ENCODE results near the gene C2CD2. TPM values are rescaled to one million over a fixed set of nuclear protein-coding genes. Genes with fewer than 3 reads are reported as not detected.

Gene C2CD2
- total and polyA plus RNA-seq, 2 donors (not counting 1 experiment from before 2014, with no cell fraction given) = 20.3 to 22.3 TPM

DNA sequence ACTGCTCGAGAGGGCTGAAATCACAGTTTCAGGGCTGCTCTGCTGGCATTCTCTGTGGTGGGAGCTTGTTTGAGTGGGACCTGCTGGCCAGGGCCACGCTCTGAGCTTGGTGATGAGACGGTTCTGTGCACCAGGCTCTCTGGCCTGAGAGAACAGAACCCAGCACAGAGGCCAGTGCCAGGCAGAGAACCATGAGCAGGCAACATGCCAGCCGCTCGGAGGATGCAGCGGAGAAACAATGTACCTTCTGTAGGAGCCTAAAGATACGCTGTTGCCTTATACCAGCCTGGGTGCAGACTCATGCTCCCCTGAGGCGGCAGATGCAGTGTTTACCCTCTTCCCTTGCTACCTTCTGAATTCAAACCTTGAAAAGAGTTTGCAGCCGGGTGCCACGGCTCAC is 10.0 kb downstream of the C2CD2 start:
- Histone ChIP-seq H3K4me3 (replicated peaks in 1 of 4; ENCODE audit: control extremely low read depth in 1 of 4, insufficient read depth in 1 of 4, low read depth in 3 of 4, low read length in 4 of 4) (no peak overlapping the region), H3K27ac (ENCODE audit: insufficient read depth, low read length) (no peak overlapping the region), H2AFZ (ENCODE audit: low read length) (no peak overlapping the region), H3K4me2 (ENCODE audit: extremely low read depth, insufficient read depth, low read length) (no peak overlapping the region), H3K9me3 (ENCODE audit: control insufficient read depth, insufficient read depth, low read depth, low read length) (no peaks in the 10 kb centered on the region), H3K36me3 (ENCODE audit: control insufficient read depth, insufficient read depth, low read length) (peaks cover 2% of the 10 kb centered on the region), H3K9ac (ENCODE audit: insufficient read depth, low read length) (no peak overlapping the region), H4K20me1 (ENCODE audit: control insufficient read depth, extremely low read depth, insufficient read depth, low read length) (no peaks in the 10 kb centered on the region), H3K4me1 (ENCODE audit: control insufficient read depth, extremely low read depth, insufficient read depth, low read length) (peaks cover 5% of the 10 kb centered on the region), H3K27me3 (ENCODE audit: control insufficient read depth, insufficient read depth, low read length) (no peaks in the 10 kb centered on the region), H3K79me2 (ENCODE audit: control insufficient read depth, insufficient read depth, low read length) (peaks cover 13% of the 10 kb centered on the region)
- no peak for TF ChIP-seq EZH2 (IDR thresholded peaks at IDR 0.05; ENCODE audit: low read length, missing control alignments)
- TF ChIP-seq, protein P1, sequence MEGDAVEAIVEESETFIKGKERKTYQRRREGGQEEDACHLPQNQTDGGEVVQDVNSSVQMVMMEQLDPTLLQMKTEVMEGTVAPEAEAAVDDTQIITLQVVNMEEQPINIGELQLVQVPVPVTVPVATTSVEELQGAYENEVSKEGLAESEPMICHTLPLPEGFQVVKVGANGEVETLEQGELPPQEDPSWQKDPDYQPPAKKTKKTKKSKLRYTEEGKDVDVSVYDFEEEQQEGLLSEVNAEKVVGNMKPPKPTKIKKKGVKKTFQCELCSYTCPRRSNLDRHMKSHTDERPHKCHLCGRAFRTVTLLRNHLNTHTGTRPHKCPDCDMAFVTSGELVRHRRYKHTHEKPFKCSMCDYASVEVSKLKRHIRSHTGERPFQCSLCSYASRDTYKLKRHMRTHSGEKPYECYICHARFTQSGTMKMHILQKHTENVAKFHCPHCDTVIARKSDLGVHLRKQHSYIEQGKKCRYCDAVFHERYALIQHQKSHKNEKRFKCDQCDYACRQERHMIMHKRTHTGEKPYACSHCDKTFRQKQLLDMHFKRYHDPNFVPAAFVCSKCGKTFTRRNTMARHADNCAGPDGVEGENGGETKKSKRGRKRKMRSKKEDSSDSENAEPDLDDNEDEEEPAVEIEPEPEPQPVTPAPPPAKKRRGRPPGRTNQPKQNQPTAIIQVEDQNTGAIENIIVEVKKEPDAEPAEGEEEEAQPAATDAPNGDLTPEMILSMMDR (conservative IDR thresholded peaks at IDR 0.05 in 1 of 2, IDR thresholded peaks at IDR 0.05 in 1 of 2; ENCODE audit: low read depth in 1 of 2, low read length in 2 of 2) = no peak
- DNase-seq (ENCODE audit: low read depth in 2 of 2) = no peak

GRCh38 chr21:41942457-41942856 is 11.4 kb downstream of the C2CD2 start:
- Histone ChIP-seq H4K20me1 (ENCODE audit: control insufficient read depth, extremely low read depth, insufficient read depth, low read length) (no peaks in the 10 kb centered on the region), H3K79me2 (ENCODE audit: control insufficient read depth, insufficient read depth, low read length) (peaks cover 9% of the 10 kb centered on the region), H3K36me3 (ENCODE audit: control insufficient read depth, insufficient read depth, low read length) (peaks cover 2% of the 10 kb centered on the region), H3K4me1 (ENCODE audit: control insufficient read depth, extremely low read depth, insufficient read depth, low read length) (no peaks in the 10 kb centered on the region), H3K9ac (ENCODE audit: insufficient read depth, low read length) (no peak overlapping the region), H3K27ac (ENCODE audit: insufficient read depth, low read length) (no peak overlapping the region), H2AFZ (ENCODE audit: low read length) (no peak overlapping the region), H3K9me3 (ENCODE audit: control insufficient read depth, insufficient read depth, low read depth, low read length) (no peaks in the 10 kb centered on the region), H3K4me3 (replicated peaks in 1 of 4; ENCODE audit: control extremely low read depth in 1 of 4, insufficient read depth in 1 of 4, low read depth in 3 of 4, low read length in 4 of 4) (no peak overlapping the region), H3K4me2 (ENCODE audit: extremely low read depth, insufficient read depth, low read length) (no peak overlapping the region), H3K27me3 (ENCODE audit: control insufficient read depth, insufficient read depth, low read length) (no peaks in the 10 kb centered on the region)
- no peak for DNase-seq (ENCODE audit: low read depth in 2 of 2)
- TF ChIP-seq, protein P1 (conservative IDR thresholded peaks at IDR 0.05 in 1 of 2, IDR thresholded peaks at IDR 0.05 in 1 of 2; ENCODE audit: low read depth in 1 of 2, low read length in 2 of 2) = no peak
- TF ChIP-seq EZH2 (IDR thresholded peaks at IDR 0.05; ENCODE audit: low read length, missing control alignments) = no peak

DNA sequence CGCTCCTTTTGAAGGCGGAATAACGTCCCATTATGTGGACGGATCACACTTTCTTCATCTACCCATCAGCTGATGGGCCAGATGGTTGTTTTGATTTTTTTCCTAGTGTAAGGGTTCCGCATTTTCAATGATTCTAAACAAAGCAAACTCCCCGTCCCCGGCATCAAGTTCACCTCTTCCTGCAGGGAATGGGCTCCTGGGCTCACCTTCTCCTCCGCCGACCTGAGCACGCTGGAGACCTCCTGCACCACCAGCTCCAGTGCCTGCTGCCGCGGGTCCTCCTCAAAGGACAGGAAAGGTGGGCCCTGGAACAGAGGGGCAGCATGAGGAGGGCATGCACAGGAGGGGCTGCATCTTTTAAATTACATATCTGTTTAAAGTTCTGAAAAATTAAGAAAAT is 11.9 kb downstream of the C2CD2 start:
- TF ChIP-seq, protein P1 (conservative IDR thresholded peaks at IDR 0.05 in 1 of 2, IDR thresholded peaks at IDR 0.05 in 1 of 2; ENCODE audit: low read depth in 1 of 2, low read length in 2 of 2) = no peak
- no peak for TF ChIP-seq EZH2 (IDR thresholded peaks at IDR 0.05; ENCODE audit: low read length, missing control alignments)
- Histone ChIP-seq H3K9me3 (ENCODE audit: control insufficient read depth, insufficient read depth, low read depth, low read length) (no peaks in the 10 kb centered on the region), H3K4me1 (ENCODE audit: control insufficient read depth, extremely low read depth, insufficient read depth, low read length) (no peaks in the 10 kb centered on the region), H3K4me3 (replicated peaks in 1 of 4; ENCODE audit: control extremely low read depth in 1 of 4, insufficient read depth in 1 of 4, low read depth in 3 of 4, low read length in 4 of 4) (no peak overlapping the region), H4K20me1 (ENCODE audit: control insufficient read depth, extremely low read depth, insufficient read depth, low read length) (no peaks in the 10 kb centered on the region), H3K27me3 (ENCODE audit: control insufficient read depth, insufficient read depth, low read length) (no peaks in the 10 kb centered on the region), H3K27ac (ENCODE audit: insufficient read depth, low read length) (no peak overlapping the region), H3K9ac (ENCODE audit: insufficient read depth, low read length) (no peak overlapping the region), H2AFZ (ENCODE audit: low read length) (no peak overlapping the region), H3K79me2 (ENCODE audit: control insufficient read depth, insufficient read depth, low read length) (peaks cover 9% of the 10 kb centered on the region), H3K4me2 (ENCODE audit: extremely low read depth, insufficient read depth, low read length) (no peak overlapping the region), H3K36me3 (ENCODE audit: control insufficient read depth, insufficient read depth, low read length) (peaks cover 2% of the 10 kb centered on the region)
- no peak for DNase-seq (ENCODE audit: low read depth in 2 of 2)
